IMR-90 (cell line): ENCODE measurements around the gene HDGFL3. TPM values are rescaled to one million over a fixed set of nuclear protein-coding genes. Genes with fewer than 3 reads are reported as not detected.

Source experiments
- ATAC-seq: fragments of 200-7000 bp; cut with Tn5 transposase; 2 replicates; pipeline ENCODE4 v1.9.1; 2020; ENCODE audit warnings: low read depth, mild to moderate bottlenecking, moderate library complexity
- BruUV-seq: library from RNA; stranded (reverse); fragments of 400-500 nt; replicated peaks from 2 replicates; lab custom pipeline; 2021; lab: Mats Ljungman, UMichigan
- CTCF ChIA-PET: fragments of 300-600 bp; formaldehyde crosslinking; extraction: SDS; loops from one replicate; lab custom pipeline; 2021; ENCODE audit warnings: antibody characterized with exemption; lab: Yijun Ruan, JAX
- POLR2A ChIA-PET: fragments of 300-600 bp; sonication (Branson Sonifier 250); formaldehyde crosslinking; loops from one replicate; lab custom pipeline; 2022; ENCODE audit warnings: antibody characterized with exemption; ENCODE audit not compliant: unreplicated experiment; lab: Charles Lee
- DNase-seq: peaks from one replicate; pipeline ENCODE4 v3.0.0; 2013
- H2AFZ ChIP-seq: replicated peaks from 2 replicates; pipeline ENCODE3; 2013; ENCODE audit warnings: low read length, mild to moderate bottlenecking; ENCODE audit not compliant: poor library complexity
- H2AK5ac ChIP-seq: 2 replicates; pipeline ENCODE4 v1.6.1; 2013; ENCODE audit warnings: low read depth, low read length, inconsistent platforms
- H2AK9ac ChIP-seq: replicated peaks from 2 replicates; pipeline ENCODE3; 2013; ENCODE audit warnings: mild to moderate bottlenecking, low read depth, low read length, moderate library complexity; ENCODE audit not compliant: poor library complexity
- H2BK120ac ChIP-seq: 2 replicates; pipeline ENCODE4 v1.6.1; 2013; ENCODE audit warnings: low read depth, low read length, inconsistent platforms
- H2BK15ac ChIP-seq: 3 replicates; pipeline ENCODE4 v1.6.1; 2013; ENCODE audit warnings: low read depth, low read length, inconsistent platforms
- H2BK20ac ChIP-seq: 2 replicates; pipeline ENCODE4 v1.6.1; 2013; ENCODE audit warnings: low read depth, mild to moderate bottlenecking, inconsistent platforms, low read length, moderate library complexity
- H2BK5ac ChIP-seq: 2 replicates; pipeline ENCODE4 v1.6.1; 2013; ENCODE audit warnings: mild to moderate bottlenecking, low read depth, low read length, inconsistent platforms; ENCODE audit not compliant: poor library complexity, severe bottlenecking
- H3K14ac ChIP-seq: replicated peaks from 2 replicates; pipeline ENCODE4 v1.6.1; 2013; ENCODE audit warnings: low read depth, low read length, inconsistent platforms
- H3K18ac ChIP-seq: 2 replicates; pipeline ENCODE4 v1.6.1; 2013; ENCODE audit warnings: low read depth, low read length, control low read depth
- H3K23ac ChIP-seq: 2 replicates; pipeline ENCODE4 v1.6.1; 2013; ENCODE audit warnings: low read depth, low read length, inconsistent platforms
- H3K27ac ChIP-seq: 2 replicates; pipeline ENCODE4 v1.5.1; 2013; ENCODE audit warnings: mild to moderate bottlenecking, control low read depth, low read length; ENCODE audit not compliant: insufficient read depth
- H3K27me3 ChIP-seq: 2 replicates; pipeline ENCODE4 v1.6.1; 2013; ENCODE audit warnings: low read length; ENCODE audit not compliant: control insufficient read depth, insufficient read depth
- H3K36me3 ChIP-seq: 2 replicates; pipeline ENCODE4 v1.6.1; 2013; ENCODE audit warnings: low read length, mixed read lengths; ENCODE audit not compliant: control insufficient read depth, insufficient read depth
- H3K4ac ChIP-seq: 2 replicates; pipeline ENCODE4 v1.6.1; 2013; ENCODE audit warnings: low read depth, low read length, inconsistent platforms
- H3K4me1 ChIP-seq: 2 replicates; pipeline ENCODE4 v1.6.1; 2013; ENCODE audit warnings: low read length, mixed read lengths; ENCODE audit not compliant: control insufficient read depth, insufficient read depth
- H3K4me2 ChIP-seq: 2 replicates; pipeline ENCODE4 v1.6.1; 2013; ENCODE audit warnings: low read depth, mild to moderate bottlenecking, control low read depth, low read length, moderate library complexity
- H3K4me3 ChIP-seq: 2 replicates; pipeline ENCODE4 v1.5.1; 2013; ENCODE audit warnings: low read depth, mild to moderate bottlenecking, control low read depth, low read length, moderate library complexity; ENCODE audit not compliant: insufficient read depth
- H3K56ac ChIP-seq: 2 replicates; pipeline ENCODE4 v1.6.1; 2013; ENCODE audit warnings: low read length, inconsistent platforms; ENCODE audit not compliant: insufficient read depth; ENCODE audit errors: extremely low read depth
- H3K79me1 ChIP-seq, 2 experiments: 2 replicates each; pipeline ENCODE4 v1.6.1; 2013; ENCODE audit warnings: low read length in 2 of 2, inconsistent platforms in 1 of 2, low read depth in 1 of 2
- H3K9ac ChIP-seq: 2 replicates; pipeline ENCODE4 v1.6.1; 2013; ENCODE audit warnings: low read depth, low read length, control low read depth
- H3K9me1 ChIP-seq: 2 replicates; pipeline ENCODE4 v1.6.1; 2013; ENCODE audit warnings: low read length, inconsistent platforms; ENCODE audit not compliant: insufficient read depth
- H3K9me3 ChIP-seq: 2 replicates; pipeline ENCODE4 v1.6.1; 2013; ENCODE audit warnings: low read length; ENCODE audit not compliant: control insufficient read depth, insufficient read depth
- H4K20me1 ChIP-seq: 2 replicates; pipeline ENCODE4 v1.6.1; 2013; ENCODE audit warnings: low read length, inconsistent platforms; ENCODE audit not compliant: insufficient read depth
- H4K5ac ChIP-seq: 2 replicates; pipeline ENCODE4 v1.6.1; 2013; ENCODE audit warnings: mild to moderate bottlenecking, low read depth, low read length, control low read depth
- H4K8ac ChIP-seq, 2 experiments: 2 replicates each; pipeline ENCODE4 v1.6.1; 2013; ENCODE audit warnings: low read depth in 2 of 2, low read length in 2 of 2, control low read depth in 1 of 2, inconsistent platforms in 1 of 2
- H4K91ac ChIP-seq: 2 replicates; pipeline ENCODE4 v1.6.1; 2013; ENCODE audit warnings: low read depth, low read length, inconsistent platforms; ENCODE audit not compliant: insufficient read depth
- BHLHE40 ChIP-seq: fragments of 150-350 bp; IDR thresholded peaks from 2 replicates; pipeline ENCODE4 v1.6.1; 2016; ENCODE audit warnings: mild to moderate bottlenecking, low read depth, low read length
- CEBPB ChIP-seq: IDR thresholded peaks from 2 replicates; pipeline ENCODE4 v1.6.1; 2012; ENCODE audit warnings: low read depth, low read length, improper control_type of control experiment
- CHD1 ChIP-seq: IDR thresholded peaks from 2 replicates; pipeline ENCODE4 v1.6.1; 2012; ENCODE audit warnings: low read depth, low read length, improper control_type of control experiment
- FOS ChIP-seq: fragments of 150-350 bp; IDR thresholded peaks from 2 replicates; pipeline ENCODE4 v1.6.1; 2016; ENCODE audit warnings: low read depth, low read length
- MAFK ChIP-seq: IDR thresholded peaks from 2 replicates; pipeline ENCODE4 v1.6.1; 2012; ENCODE audit warnings: low read depth, low read length, improper control_type of control experiment
- MAZ ChIP-seq: IDR thresholded peaks from 2 replicates; pipeline ENCODE4 v1.6.1; 2012; ENCODE audit warnings: low read depth, mild to moderate bottlenecking, low read length, improper control_type of control experiment, moderate library complexity, borderline replicate concordance
- MXI1 ChIP-seq: IDR thresholded peaks from 2 replicates; pipeline ENCODE4 v1.6.1; 2012; ENCODE audit warnings: low read depth, mild to moderate bottlenecking, low read length, moderate library complexity, borderline replicate concordance
- NFE2L2 ChIP-seq: fragments of 150-350 bp; IDR thresholded peaks from 2 replicates; pipeline ENCODE4 v1.6.1; 2016; ENCODE audit warnings: low read depth, mild to moderate bottlenecking, low read length
- POLR2A ChIP-seq: IDR thresholded peaks from 2 replicates; pipeline ENCODE4 v1.6.1; 2012; ENCODE audit warnings: mild to moderate bottlenecking, low read depth, low read length
- RAD21 ChIP-seq: IDR thresholded peaks from 2 replicates; pipeline ENCODE4 v1.6.1; 2012; ENCODE audit warnings: low read length, improper control_type of control experiment
- RCOR1 ChIP-seq: IDR thresholded peaks from 2 replicates; pipeline ENCODE4 v1.6.1; 2012; ENCODE audit warnings: mild to moderate bottlenecking, low read length, improper control_type of control experiment; ENCODE audit not compliant: insufficient replicate concordance
- RFX5 ChIP-seq: IDR thresholded peaks from 2 replicates; pipeline ENCODE4 v1.8.0; 2012; ENCODE audit warnings: low read depth, mild to moderate bottlenecking, low read length, moderate library complexity
- SMC3 ChIP-seq: fragments of 150-350 bp; IDR thresholded peaks from 2 replicates; pipeline ENCODE4 v1.6.1; 2016; ENCODE audit warnings: low read depth, mild to moderate bottlenecking, antibody characterized with exemption, low read length, moderate library complexity
- WGBS, 2 experiments: methylation state at CpG; one replicate each; pipeline versions ENCODE4 v1.1.5 to v1.1.7; 2013; ENCODE audit warnings: missing lambda C conversion rate in 2 of 2; ENCODE audit not compliant: insufficient read length in 1 of 2; ENCODE audit errors: extremely low coverage in 2 of 2; 5-methylcytosine and 5-hydroxymethylcytosine counted together
- dilution Hi-C: fragments of 300-500 bp; cut with HindIII; formaldehyde crosslinking; loops from one replicate; pipeline ENCODE4 v1.14.3; 2018; ENCODE audit warnings: low sequenced_read_pairs; ENCODE audit not compliant: unreplicated experiment
- in situ Hi-C: fragments of 300-500 bp; cut with MboI; formaldehyde crosslinking; loops from 3 replicates; pipeline ENCODE4 v1.14.3; 2019; ENCODE audit warnings: low sequenced_read_pairs, inconsistent platforms, mixed read lengths
- intact Hi-C: fragments of 100-400 bp; cut with micrococcal nuclease; formaldehyde crosslinking; loops from 2 replicates; pipeline ENCODE4 v1.10.0; 2022
- polyA plus RNA-seq, 3 experiments: library from polyadenylated mRNA; depleted of rRNA; stranded (reverse); fragments of >200 nt; gene quantifications; 2 replicates each; pipeline ENCODE4 v1.2.3, GENCODE V29; 2012; ENCODE audit warnings: low replicate concordance in 1 of 3
- total RNA-seq: library from RNA; depleted of rRNA; stranded (reverse); fragments of >200 nt; gene quantifications from 2 replicates; pipeline ENCODE4 v1.2.3, GENCODE V29; 2012
- TF ChIP-seq, protein P1 (sequence below): conservative IDR thresholded peaks from 2 replicates; pipeline ENCODE4 v1.5.1; 2012; ENCODE audit warnings: mild to moderate bottlenecking, low read depth, low read length, improper control_type of control experiment
- TF ChIP-seq, protein P2 (sequence below): fragments of 150-350 bp; IDR thresholded peaks from 2 replicates; pipeline ENCODE4 v1.6.1; 2016; ENCODE audit warnings: low read depth, mild to moderate bottlenecking, low read length, moderate library complexity, borderline replicate concordance
- TF ChIP-seq, protein P3 (sequence below): fragments of 150-350 bp; IDR thresholded peaks from 2 replicates; pipeline ENCODE4 v1.6.1; 2017; ENCODE audit warnings: mild to moderate bottlenecking, antibody characterized with exemption, low read length, low read depth

The HDGFL3 gene
- total and polyA plus RNA-seq, 2 of the 4 experiments (the other 2 are of a cell fraction), result 9.5 to 18.1 TPM

DNA sequence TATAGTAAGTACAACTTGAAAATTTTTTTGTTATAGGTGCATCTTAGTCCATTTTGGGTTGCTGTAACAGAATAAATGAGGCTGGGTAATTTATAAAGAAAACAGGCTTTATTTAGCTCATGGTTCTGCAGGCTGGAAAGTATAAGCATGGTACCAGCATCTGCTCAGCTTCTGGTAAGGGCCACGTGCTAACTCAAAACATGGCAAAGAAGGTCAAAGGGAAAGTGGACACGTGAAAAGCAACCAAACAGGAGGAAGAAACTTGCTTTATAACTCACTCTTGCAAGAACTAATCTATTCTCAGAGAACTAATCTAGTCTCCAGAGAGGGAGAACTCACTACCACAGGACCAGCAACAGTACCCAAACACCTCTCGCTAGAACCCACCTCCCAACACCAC is 9.1 kb downstream of the HDGFL3 start:
- intact Hi-C loops, result no loop called here
- peaks cover 3% of the 10 kb centered on the region for H3K9me1 ChIP-seq
- no peak overlapping the region for H3K4me3 ChIP-seq
- CTCF ChIA-PET, result no interaction called here
- dilution Hi-C loops, result no loop called here
- no peak overlapping the region for H3K9ac ChIP-seq
- H2AFZ ChIP-seq, result no peak overlapping the region
- TF ChIP-seq SMC3, result no peak
- TF ChIP-seq RFX5, result no peak
- TF ChIP-seq, protein P1, sequence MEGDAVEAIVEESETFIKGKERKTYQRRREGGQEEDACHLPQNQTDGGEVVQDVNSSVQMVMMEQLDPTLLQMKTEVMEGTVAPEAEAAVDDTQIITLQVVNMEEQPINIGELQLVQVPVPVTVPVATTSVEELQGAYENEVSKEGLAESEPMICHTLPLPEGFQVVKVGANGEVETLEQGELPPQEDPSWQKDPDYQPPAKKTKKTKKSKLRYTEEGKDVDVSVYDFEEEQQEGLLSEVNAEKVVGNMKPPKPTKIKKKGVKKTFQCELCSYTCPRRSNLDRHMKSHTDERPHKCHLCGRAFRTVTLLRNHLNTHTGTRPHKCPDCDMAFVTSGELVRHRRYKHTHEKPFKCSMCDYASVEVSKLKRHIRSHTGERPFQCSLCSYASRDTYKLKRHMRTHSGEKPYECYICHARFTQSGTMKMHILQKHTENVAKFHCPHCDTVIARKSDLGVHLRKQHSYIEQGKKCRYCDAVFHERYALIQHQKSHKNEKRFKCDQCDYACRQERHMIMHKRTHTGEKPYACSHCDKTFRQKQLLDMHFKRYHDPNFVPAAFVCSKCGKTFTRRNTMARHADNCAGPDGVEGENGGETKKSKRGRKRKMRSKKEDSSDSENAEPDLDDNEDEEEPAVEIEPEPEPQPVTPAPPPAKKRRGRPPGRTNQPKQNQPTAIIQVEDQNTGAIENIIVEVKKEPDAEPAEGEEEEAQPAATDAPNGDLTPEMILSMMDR, result no peak
- TF ChIP-seq BHLHE40, result no peak
- no peak for TF ChIP-seq NFE2L2
- TF ChIP-seq RAD21, result no peak
- TF ChIP-seq, protein P2, sequence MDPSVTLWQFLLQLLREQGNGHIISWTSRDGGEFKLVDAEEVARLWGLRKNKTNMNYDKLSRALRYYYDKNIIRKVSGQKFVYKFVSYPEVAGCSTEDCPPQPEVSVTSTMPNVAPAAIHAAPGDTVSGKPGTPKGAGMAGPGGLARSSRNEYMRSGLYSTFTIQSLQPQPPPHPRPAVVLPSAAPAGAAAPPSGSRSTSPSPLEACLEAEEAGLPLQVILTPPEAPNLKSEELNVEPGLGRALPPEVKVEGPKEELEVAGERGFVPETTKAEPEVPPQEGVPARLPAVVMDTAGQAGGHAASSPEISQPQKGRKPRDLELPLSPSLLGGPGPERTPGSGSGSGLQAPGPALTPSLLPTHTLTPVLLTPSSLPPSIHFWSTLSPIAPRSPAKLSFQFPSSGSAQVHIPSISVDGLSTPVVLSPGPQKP, result no peak
- no peak for TF ChIP-seq CHD1
- TF ChIP-seq MXI1, result no peak
- no peak for TF ChIP-seq CEBPB
- TF ChIP-seq RCOR1, result no peak
- TF ChIP-seq POLR2A, result no peak
- TF ChIP-seq MAFK, result no peak
- no peak for TF ChIP-seq FOS
- TF ChIP-seq, protein P3, sequence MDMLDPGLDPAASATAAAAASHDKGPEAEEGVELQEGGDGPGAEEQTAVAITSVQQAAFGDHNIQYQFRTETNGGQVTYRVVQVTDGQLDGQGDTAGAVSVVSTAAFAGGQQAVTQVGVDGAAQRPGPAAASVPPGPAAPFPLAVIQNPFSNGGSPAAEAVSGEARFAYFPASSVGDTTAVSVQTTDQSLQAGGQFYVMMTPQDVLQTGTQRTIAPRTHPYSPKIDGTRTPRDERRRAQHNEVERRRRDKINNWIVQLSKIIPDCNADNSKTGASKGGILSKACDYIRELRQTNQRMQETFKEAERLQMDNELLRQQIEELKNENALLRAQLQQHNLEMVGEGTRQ, result no peak
- TF ChIP-seq MAZ, result no peak
- no peak overlapping the region for H3K56ac ChIP-seq
- WGBS, 2 experiments, result 100% methylated on average over 1 of the region's 3 CpGs; no CpG with 5 or more reads in 1 of the 2 experiments
- no peak overlapping the region for H2BK120ac ChIP-seq
- H2AK9ac ChIP-seq, result no peak overlapping the region
- no peak for DNase-seq
- no peak overlapping the region for H3K4me2 ChIP-seq
- no peak overlapping the region for H3K18ac ChIP-seq
- no peak for ATAC-seq
- in situ Hi-C loops, result no loop called here
- H3K27ac ChIP-seq, result no peak overlapping the region
- H3K36me3 ChIP-seq, result no peaks in the 10 kb centered on the region
- peaks cover 2% of the 10 kb centered on the region; the same call in 1 of the 2 replicates for H3K4me1 ChIP-seq
- H4K20me1 ChIP-seq, result peaks cover 12% of the 10 kb centered on the region
- H2BK20ac ChIP-seq, result no peak overlapping the region
- no peak overlapping the region for H2AK5ac ChIP-seq
- POLR2A ChIA-PET, result no interaction called here
- H4K5ac ChIP-seq, result no peak overlapping the region
- H3K79me1 ChIP-seq, result peaks cover 19 to 36% of the 10 kb centered on the region in 2 experiments
- no peak overlapping the region for H2BK15ac ChIP-seq
- H3K14ac ChIP-seq, result no peak overlapping the region
- no peaks in the 10 kb centered on the region for H3K9me3 ChIP-seq
- no peaks in the 10 kb centered on the region for H3K27me3 ChIP-seq
- H2BK5ac ChIP-seq, result no peak overlapping the region
- H3K23ac ChIP-seq, result no peak overlapping the region
- no TSS peak for BruUV-seq
- H4K91ac ChIP-seq, result no peak overlapping the region
- H3K4ac ChIP-seq, result no peak overlapping the region
- H4K8ac ChIP-seq, result no peak overlapping the region
